Heart right ventricle (tissue), 16 donors: ENCODE results near the gene TMEM212. TPM values are rescaled to one million over a fixed set of nuclear protein-coding genes. Genes with fewer than 3 reads are reported as not detected.
A peak's percentile ranks its signal among the peaks of the same experiment; 100 is the strongest.

ENCODE experiments used
- ATAC-seq, 8 donors: fragments of 200-7000 bp; cut with Tn5 transposase; one replicate each; pipeline ENCODE4 v1.9.1; 2020; ENCODE audit warnings: mild to moderate bottlenecking in 8 of 8, moderate library complexity in 8 of 8, moderate number of reproducible peaks in 1 of 8
- DNase-seq, 2 donors: peaks; one replicate each; pipeline ENCODE4 v3.0.0-alpha.2; 2020
- H3K27ac ChIP-seq, 10 donors: fragments of 200-600 bp; sonication (generic) in 2 of 10; one replicate each; pipeline versions ENCODE4 v1.5.0 to v1.8.0; 2020 to 2022; ENCODE audit warnings: mild to moderate bottlenecking in 3 of 10
- H3K27me3 ChIP-seq, 7 donors: fragments of 200-600 bp; one replicate each; pipeline ENCODE4 v1.8.0; 2021 to 2022; ENCODE audit warnings: mild to moderate bottlenecking in 2 of 7
- H3K36me3 ChIP-seq, 9 donors: fragments of 200-600 bp; sonication (generic) in 1 of 9; one replicate each; pipeline versions ENCODE4 v1.5.0 to v1.8.0; 2020 to 2022; ENCODE audit warnings: mild to moderate bottlenecking in 2 of 9
- H3K4me1 ChIP-seq, 9 donors: fragments of 200-600 bp; sonication (generic) in 1 of 9; one replicate each; pipeline versions ENCODE4 v1.5.0 to v1.8.0; 2020 to 2022; ENCODE audit warnings: mild to moderate bottlenecking in 4 of 9
- H3K4me3 ChIP-seq, 10 donors: fragments of 200-600 bp; sonication (generic) in 2 of 10; one replicate each; pipeline versions ENCODE4 v1.5.0 to v1.8.0; 2020 to 2022; ENCODE audit warnings: mild to moderate bottlenecking in 7 of 10, moderate library complexity in 2 of 10
- H3K9me3 ChIP-seq, 11 donors: fragments of 200-600 bp in 10 of 11; sonication (generic) in 2 of 11; one replicate each; pipeline versions ENCODE4 v1.5.0 to v1.8.0; 2013 to 2022; ENCODE audit warnings: mild to moderate bottlenecking in 2 of 11, control low read depth in 1 of 11, moderate library complexity in 1 of 11
- WGBS, 2 donors: extraction: QIAGEN DNeasy Blood & Tissue Kit; methylation state at CpG; one replicate each; pipeline ENCODE4 v1.1.7; 2013; ENCODE audit warnings: inconsistent platforms in 1 of 2; 5-methylcytosine and 5-hydroxymethylcytosine counted together
- intact Hi-C, 10 donors: fragments of 100-400 bp; cut with DNase I; formaldehyde crosslinking; loops; one replicate each; pipeline versions ENCODE4 v1.11.1 to v1.14.2; 2022
- polyA plus RNA-seq, 2 donors: library from polyadenylated mRNA; stranded (reverse); fragments of 200-250 nt; gene quantifications; one replicate each; pipeline ENCODE4 v1.2.3, GENCODE V29; 2013
- total RNA-seq, 10 donors: library from RNA; stranded (reverse); fragmentation: NEBNext Ultra II Directional in 3 of 10; extraction: Animal tissue kit (Norgen Biotek cat#: 25700) in 3 of 10; gene quantifications; one replicate each; pipeline versions ENCODE4 v1.2.1 to v1.2.4, GENCODE V29; 2021 to 2023
- TF ChIP-seq, protein P1 (sequence below), 9 donors: fragments of 200-600 bp; sonication (generic) in 2 of 9; IDR thresholded peaks; one replicate each; pipeline versions ENCODE4 v1.5.0 to v1.8.0; 2021 to 2022; ENCODE audit warnings: antibody characterized with exemption in 9 of 9, mild to moderate bottlenecking in 5 of 9, moderate library complexity in 1 of 9
- donor health status: Arrhythmogenic right ventricular cardiomyopathy.
- donor health status: ischemic (EF 13 %, LVEDD 7.1; RV severe dilation, severe dysfunction).
- donor health status: healthy with polysubstance abuse.
- donor health status: DM: no; HTN: yes; CAD: no.
- donor health status: DM: no; HTN: no; CAD: no.
- donor health status: ischemic (EF 25% LVEDD 6.9; RV normal size, moderate dysfunction).
- donor health status: ischemic (EF 25% LVEDD 5.7; RV mildly dilated, moderate dysfunction).
- donor health status: healthy.
- donor health status: DM: yes; HTN: yes; CAD: no.
- donor health status: Ischemic cardiomyopathy.
- donor health status: ischemic (EF 35%, LVEDD 5.7; RV mildly dilated, moderate dysfunction).
- donor health status: nonischemic (EF 11% LVEDD 7.7; RV severe dilation, severe dysfunction).
- donor health status: DM: yes; HTN: yes; CAD: no.
- donor health status: PGD.
- donor health status: ischemic (EF 29% LVEDD 5.4; RV normal size, mild dysfunction).
- donor health status: nonischemic (EF 23%, LVEDD 6.1; RV moderate dilation, normal function).

TMEM212 gene
- total and polyA plus RNA-seq, 12 donors = not detected

DNA sequence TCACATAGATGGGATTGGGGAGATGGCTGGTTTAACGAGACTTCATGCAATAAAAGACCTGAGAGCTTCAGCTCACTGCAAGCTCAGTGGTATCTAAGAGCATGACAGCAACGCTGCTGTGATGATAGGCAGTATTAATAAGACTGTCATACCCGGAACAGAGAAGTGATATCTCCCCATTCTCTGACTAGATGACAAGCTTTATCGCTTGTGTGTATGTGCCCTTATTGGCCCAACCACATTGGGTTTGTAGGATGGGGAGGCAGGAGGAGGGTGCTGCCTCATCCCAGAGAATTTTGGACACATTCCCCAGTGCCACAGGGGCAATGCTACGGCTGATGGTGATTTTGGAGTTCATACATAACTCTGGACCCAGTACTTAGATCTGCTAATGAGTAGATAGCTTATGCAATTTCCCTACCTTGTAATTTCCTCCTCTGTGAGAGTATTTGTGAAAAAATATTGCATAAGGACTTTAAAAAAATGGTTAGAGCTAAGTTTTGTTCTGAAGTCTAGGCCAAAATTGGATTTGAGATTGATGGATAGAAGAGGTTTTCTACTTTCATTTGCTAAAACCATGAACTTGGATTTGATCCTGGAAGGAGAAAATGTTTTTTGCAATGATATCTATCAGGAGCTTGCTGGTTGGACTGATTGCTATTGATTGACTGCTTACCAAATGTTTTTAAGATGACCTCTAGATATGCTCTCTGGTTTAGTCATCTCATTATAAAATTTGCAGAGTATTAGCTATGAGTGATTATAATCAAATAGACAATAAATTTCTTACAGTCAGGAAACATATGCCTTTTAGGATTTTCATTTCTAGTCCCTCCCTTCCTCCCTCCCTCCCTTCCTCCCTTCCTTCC, 14.0 kb upstream of the TMEM212 start:
- Histone ChIP-seq H3K27ac (peak overlapping the region in 8 of 10 donors; percentile 28 to 81 (median 60)), H3K4me3 (no peak overlapping the region), H3K27me3 (no peaks in the 10 kb centered on the region), H3K4me1 (peaks cover 3 to 58% (median 32%) of the 10 kb centered on the region in 9 donors), H3K36me3 (no peaks in the 10 kb centered on the region), H3K9me3 (no peaks in the 10 kb centered on the region)
- TF ChIP-seq, protein P1, sequence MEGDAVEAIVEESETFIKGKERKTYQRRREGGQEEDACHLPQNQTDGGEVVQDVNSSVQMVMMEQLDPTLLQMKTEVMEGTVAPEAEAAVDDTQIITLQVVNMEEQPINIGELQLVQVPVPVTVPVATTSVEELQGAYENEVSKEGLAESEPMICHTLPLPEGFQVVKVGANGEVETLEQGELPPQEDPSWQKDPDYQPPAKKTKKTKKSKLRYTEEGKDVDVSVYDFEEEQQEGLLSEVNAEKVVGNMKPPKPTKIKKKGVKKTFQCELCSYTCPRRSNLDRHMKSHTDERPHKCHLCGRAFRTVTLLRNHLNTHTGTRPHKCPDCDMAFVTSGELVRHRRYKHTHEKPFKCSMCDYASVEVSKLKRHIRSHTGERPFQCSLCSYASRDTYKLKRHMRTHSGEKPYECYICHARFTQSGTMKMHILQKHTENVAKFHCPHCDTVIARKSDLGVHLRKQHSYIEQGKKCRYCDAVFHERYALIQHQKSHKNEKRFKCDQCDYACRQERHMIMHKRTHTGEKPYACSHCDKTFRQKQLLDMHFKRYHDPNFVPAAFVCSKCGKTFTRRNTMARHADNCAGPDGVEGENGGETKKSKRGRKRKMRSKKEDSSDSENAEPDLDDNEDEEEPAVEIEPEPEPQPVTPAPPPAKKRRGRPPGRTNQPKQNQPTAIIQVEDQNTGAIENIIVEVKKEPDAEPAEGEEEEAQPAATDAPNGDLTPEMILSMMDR (IDR thresholded peaks at IDR 0.05) = no peak
- intact Hi-C loops = loop anchor here in 3 of 10 donors (10.0 kb wide), 3 partner anchors 184 to 496 kb away; no protein-coding TSS in a partner anchor
- DNase-seq (no peak), ATAC-seq (peak in 1 of 8 donors; percentile 38)
- WGBS, 2 donors = 60 to 61% methylated on average over 5 of the region's 5 CpGs

DNA sequence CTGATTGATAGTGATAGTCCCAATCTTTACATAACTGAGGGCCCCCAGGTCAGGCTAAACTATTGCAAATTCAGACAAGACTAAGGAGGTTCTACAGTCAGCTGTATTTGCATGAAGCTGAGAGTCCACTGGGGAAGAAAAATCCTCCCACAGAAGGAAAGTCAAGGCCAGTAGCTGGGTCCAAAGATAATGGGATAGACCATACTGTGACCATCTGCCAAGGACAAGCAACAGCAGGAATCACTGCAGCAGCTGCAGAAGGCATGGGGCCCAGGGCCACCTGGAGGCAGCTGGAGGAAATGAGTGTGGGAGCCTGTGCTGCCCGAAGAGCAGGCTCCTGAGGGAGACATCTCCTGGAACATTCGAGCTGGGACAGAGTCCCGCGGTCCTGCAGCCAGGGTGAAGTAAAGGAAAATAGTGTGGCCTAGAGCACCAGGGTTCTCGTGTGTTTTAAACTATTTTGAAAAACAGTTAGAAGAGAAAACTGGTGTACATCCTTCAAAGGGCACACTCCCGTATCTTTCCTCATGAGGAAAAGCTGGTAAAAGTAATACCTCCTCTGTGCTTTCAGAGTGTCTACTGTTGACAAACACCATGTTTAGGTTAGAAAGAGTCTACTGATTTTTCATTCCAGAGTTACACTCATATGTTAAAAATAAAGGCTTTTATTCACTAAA, 13.2 kb upstream of the TMEM212 start:
- Histone ChIP-seq H3K27ac (peak overlapping the region; percentile 28 to 81 (median 60)), H3K27me3 (no peaks in the 10 kb centered on the region), H3K9me3 (no peaks in the 10 kb centered on the region), H3K4me3 (no peak overlapping the region), H3K36me3 (no peaks in the 10 kb centered on the region), H3K4me1 (peaks cover 3 to 65% (median 40%) of the 10 kb centered on the region in 9 donors)
- TF ChIP-seq, protein P1 (IDR thresholded peaks at IDR 0.05) = peak; percentile 44 to 81 (median 70)
- intact Hi-C loops = loop anchor here in 6 of 10 donors (5.0 to 10.0 kb wide), 10 partner anchors 55 to 505 kb away; partner anchors contain the start of gene FNDC3B (in 1 of the 6)
- DNase-seq = peak; percentile 81 to 87
- peak; percentile 86 to 95 (median 93) for ATAC-seq
- 13 to 17% methylated on average over 6 of the region's 6 CpGs for WGBS, 2 donors

DNA sequence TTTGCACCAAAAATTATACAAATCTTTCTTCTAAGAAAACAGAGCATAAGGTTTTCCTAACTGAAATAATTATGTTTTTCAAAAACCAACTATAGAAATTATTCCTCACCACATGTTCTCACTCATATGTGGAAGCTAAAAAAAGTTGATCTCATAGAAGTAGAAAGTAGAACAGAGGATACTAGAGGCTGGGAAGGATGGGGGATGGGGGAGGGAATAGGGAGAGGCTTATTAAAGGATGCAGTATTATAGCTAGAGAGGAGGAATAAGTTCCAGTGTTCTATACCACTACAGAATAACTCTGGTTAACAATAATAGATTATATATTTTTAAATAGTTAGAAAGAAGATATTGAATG, 12.7 kb upstream of the TMEM212 start:
- H3K4me3 ChIP-seq = no peak overlapping the region
- no peaks in the 10 kb centered on the region for H3K9me3 ChIP-seq
- no peaks in the 10 kb centered on the region for H3K27me3 ChIP-seq
- TF ChIP-seq, protein P1 (IDR thresholded peaks at IDR 0.05) = no peak
- intact Hi-C loops = loop anchor here in 4 of 10 donors (5.0 to 10.0 kb wide), 8 partner anchors 56 to 504 kb away; partner anchors contain the start of gene FNDC3B (in 1 of the 4)
- no peak for ATAC-seq
- DNase-seq = no peak
- peak overlapping the region in 9 of 10 donors; percentile 28 to 81 (median 64) for H3K27ac ChIP-seq
- peaks cover 3 to 65% (median 40%) of the 10 kb centered on the region in 9 donors for H3K4me1 ChIP-seq
- no peaks in the 10 kb centered on the region for H3K36me3 ChIP-seq

DNA sequence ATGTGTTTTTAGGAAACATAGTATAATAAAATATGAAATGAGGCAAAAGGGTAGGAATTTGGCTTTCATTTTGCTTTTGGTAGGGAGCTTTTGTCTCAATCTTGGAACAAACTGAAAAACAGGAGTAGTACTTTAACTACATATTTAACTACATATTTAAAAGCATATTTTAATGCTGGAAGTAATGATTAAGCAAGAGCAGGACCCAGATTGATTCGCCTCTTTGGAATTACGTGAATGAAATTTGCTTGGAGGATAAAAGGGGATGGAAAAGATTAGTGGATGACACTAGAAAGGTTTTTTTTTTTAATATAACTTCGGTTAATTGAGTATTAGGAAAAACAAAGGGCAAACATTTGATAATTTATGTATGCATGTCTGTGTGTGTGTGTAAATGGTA, 11.2 kb upstream of the TMEM212 start:
- H3K9me3 ChIP-seq = no peaks in the 10 kb centered on the region
- H3K4me1 ChIP-seq = peaks cover 3 to 74% (median 47%) of the 10 kb centered on the region in 9 donors
- no peak for ATAC-seq
- WGBS, 2 donors = 83 to 88% methylated on average over 3 of the region's 3 CpGs
- no peaks in the 10 kb centered on the region for H3K36me3 ChIP-seq
- peak overlapping the region in 4 of 10 donors; percentile 59 to 81 (median 63) for H3K27ac ChIP-seq
- no peaks in the 10 kb centered on the region for H3K27me3 ChIP-seq
- DNase-seq = no peak
- no peak overlapping the region for H3K4me3 ChIP-seq
- TF ChIP-seq, protein P1 (IDR thresholded peaks at IDR 0.05) = no peak
- intact Hi-C loops = loop anchor here in 4 of 10 donors (2.0 to 10.0 kb wide), 10 partner anchors 21 to 503 kb away; partner anchors contain the start of genes FNDC3B (in 1 of the 4) and PLD1 (in 1 of the 4)
